Epithelial cell of proximal tubule (primary cell): Measurements from ENCODE around the gene KIRREL3. TPM values are rescaled to one million over a fixed set of nuclear protein-coding genes. Genes with fewer than 3 reads are reported as not detected.

ENCODE experiments used
- DNase-seq: peaks from one replicate; pipeline ENCODE4 v3.0.0-alpha.2; 2011; ENCODE audit warnings: low read depth
- H3K4me3 ChIP-seq: 2 replicates; pipeline ENCODE4 v1.5.1; 2011; ENCODE audit warnings: low read depth, mild to moderate bottlenecking, low read length
- total RNA-seq: library from RNA; depleted of rRNA; stranded (reverse); fragments of >200 nt; gene quantifications from 2 replicates; pipeline ENCODE4 v1.2.3, GENCODE V29; 2015
- TF ChIP-seq, protein P1 (sequence below): conservative IDR thresholded peaks from 2 replicates; pipeline ENCODE4 v1.5.1; 2012; ENCODE audit warnings: low read depth, mild to moderate bottlenecking, low read length

KIRREL3 gene
- total RNA-seq, 1 donor from 2014 or later, result 5.1 TPM

DNA sequence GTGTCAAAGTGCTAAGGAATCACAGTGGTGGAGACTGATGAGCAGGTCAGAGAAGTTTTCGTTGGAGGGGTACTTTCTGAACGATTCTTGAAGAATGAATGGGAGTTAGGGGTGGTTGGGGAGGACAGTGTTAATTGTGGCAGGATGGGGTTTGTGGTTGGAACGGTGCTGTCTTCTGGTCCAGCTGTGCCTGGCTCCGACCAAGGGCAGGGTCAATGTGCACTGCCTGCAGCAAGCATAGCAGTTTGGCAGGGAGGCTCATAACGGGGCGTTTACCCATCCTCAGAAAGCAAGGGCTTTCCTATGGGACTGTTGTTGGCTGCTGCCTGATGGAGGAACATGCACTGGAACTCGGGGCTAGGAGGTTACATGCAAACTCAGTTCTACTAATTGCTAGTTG is 265.8 kb downstream of the KIRREL3 start:
- no peak overlapping the region for H3K4me3 ChIP-seq
- TF ChIP-seq, protein P1, sequence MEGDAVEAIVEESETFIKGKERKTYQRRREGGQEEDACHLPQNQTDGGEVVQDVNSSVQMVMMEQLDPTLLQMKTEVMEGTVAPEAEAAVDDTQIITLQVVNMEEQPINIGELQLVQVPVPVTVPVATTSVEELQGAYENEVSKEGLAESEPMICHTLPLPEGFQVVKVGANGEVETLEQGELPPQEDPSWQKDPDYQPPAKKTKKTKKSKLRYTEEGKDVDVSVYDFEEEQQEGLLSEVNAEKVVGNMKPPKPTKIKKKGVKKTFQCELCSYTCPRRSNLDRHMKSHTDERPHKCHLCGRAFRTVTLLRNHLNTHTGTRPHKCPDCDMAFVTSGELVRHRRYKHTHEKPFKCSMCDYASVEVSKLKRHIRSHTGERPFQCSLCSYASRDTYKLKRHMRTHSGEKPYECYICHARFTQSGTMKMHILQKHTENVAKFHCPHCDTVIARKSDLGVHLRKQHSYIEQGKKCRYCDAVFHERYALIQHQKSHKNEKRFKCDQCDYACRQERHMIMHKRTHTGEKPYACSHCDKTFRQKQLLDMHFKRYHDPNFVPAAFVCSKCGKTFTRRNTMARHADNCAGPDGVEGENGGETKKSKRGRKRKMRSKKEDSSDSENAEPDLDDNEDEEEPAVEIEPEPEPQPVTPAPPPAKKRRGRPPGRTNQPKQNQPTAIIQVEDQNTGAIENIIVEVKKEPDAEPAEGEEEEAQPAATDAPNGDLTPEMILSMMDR, result no peak
- DNase-seq, result no peak

DNA sequence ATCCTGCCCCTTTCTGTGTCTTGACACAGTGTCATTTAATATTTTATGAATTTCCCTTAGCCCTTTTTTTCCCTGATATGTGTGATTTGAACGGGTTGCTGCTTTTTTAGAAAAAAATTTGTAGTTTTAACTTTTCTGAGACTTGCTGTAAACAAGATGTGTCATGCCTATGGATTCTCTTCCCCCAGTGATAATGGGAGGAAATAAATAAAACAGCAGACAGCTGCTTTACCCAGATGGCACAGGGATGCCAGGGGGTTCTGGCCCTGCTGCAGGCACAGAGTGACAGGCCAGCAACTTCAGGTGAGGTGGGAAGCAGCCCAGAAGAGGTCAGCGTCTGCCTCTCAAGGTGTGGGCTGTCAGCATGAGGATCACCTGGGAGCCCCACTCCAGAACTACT is 266.9 kb downstream of the KIRREL3 start:
- H3K4me3 ChIP-seq, result no peak overlapping the region
- TF ChIP-seq, protein P1, result no peak
- DNase-seq, result no peak

DNA sequence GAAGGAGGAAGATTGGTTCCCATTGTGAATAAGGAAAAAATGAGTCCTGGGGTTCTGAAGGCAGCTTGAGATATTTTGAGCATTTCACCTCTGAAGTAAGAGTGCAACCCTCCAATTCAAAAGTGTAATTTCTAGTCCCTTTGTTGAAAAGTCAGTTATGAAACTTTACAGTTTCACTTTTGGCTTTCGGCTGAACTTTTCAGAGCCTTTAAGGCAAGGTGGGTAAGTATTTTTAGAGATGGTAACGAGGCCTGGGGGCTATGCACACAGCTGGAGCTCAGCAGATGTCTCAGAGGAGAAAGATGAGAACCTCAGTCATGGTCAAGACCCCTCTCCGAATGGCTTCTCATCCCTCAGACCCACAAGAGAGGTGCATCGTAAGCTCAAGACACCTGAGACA is 267.6 kb downstream of the KIRREL3 start:
- H3K4me3 ChIP-seq, result no peak overlapping the region
- TF ChIP-seq, protein P1, result no peak
- no peak for DNase-seq

DNA sequence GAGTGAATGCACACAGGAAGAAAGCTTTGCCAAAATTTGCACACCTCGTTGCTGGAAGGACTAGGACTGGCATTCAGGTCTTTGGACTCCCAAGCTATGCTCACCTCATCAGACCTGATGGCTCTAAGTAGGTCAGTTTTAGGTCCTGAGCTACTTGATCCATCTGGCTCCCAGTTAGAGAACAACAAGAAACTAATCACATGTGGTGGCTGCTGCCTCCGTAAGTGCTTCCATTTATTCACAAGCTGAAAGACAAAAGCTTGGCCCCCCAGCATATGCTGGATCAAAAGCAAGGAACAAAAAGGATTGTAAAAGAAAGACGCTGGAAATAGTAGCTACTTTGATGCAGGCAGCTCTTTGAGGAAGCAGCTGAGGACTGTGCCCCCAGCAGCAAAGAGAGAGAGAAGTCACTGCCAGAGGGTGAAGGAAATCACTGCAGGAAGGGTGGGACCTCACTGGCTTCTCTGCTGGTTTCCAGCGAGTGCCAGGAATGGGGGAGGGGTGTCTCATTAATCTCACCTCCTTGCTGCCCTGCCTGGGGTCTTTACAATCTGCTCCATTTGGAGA is 268.9 kb downstream of the KIRREL3 start:
- DNase-seq, result no peak
- TF ChIP-seq, protein P1, result no peak
- H3K4me3 ChIP-seq, result no peak overlapping the region

DNA sequence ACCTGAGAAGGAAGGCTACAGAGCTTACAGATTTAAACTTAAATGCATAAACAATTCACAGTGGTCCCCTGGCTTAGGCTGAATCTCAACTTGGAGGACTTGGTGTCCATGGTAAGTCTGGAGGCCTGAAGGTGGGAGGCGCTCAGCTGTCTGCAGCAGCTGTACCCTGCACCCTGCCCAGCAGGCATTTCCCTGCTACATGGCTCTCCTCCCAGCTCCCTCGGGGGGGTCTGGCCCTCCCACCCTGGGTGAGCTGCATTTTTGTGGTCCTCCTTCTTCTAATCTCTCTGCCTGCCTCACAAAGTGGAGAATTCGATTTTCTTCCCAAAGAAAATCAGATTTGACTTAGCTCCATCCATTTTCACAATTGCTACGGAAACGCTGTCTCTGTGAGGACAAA is 273.2 kb downstream of the KIRREL3 start:
- TF ChIP-seq, protein P1, result no peak
- H3K4me3 ChIP-seq, result no peak overlapping the region
- DNase-seq, result no peak

DNA sequence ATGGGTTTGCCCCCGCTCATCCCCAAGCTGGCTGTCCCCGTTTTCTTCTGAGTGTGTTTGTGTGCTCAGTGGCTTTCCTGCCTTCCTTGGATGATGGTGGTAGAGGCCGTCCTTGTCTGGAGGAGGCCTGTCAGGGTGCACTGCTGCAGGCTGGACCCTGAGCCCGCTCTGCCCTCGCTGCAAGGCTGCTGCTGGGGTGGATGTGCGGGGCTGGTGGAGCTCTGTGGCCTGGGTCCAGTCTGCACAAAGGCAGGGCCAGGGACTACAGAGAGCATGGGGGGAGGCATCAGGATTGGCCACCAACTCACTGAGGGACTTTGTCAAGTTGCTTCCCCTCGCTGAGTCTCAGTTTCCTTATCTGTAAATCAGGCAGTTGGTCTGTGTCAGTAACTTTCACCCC is 275.0 kb downstream of the KIRREL3 start:
- TF ChIP-seq, protein P1, result no peak
- DNase-seq, result no peak
- H3K4me3 ChIP-seq, result no peak overlapping the region

DNA sequence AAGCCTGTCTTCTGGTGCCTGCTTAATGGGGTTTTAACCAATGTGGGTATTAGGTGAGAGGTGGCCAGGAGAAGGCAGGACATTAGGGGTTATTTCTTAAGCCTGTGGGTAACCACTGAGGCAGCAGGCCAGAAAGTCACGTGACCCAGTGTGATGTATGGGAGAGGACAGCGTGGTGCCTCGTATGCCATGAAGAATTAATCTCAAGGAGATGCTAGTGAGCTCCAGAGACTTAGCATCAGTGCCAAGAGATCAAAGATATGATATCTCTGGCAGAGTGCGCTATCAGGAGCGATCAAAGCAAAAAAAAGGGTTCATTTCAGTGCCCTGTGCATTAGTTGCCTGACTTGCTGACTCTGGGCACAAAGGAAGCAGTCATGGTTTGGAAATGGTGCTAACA is 275.5 kb downstream of the KIRREL3 start:
- DNase-seq, result no peak
- H3K4me3 ChIP-seq, result no peak overlapping the region
- TF ChIP-seq, protein P1, result no peak
